ENCODE results near the gene FAN1. TPM values are rescaled to one million over a fixed set of nuclear protein-coding genes. Genes with fewer than 3 reads are reported as not detected.

Gene FAN1
- total RNA-seq, 1 donor from 2014 or later: 35.3 TPM

DNA sequence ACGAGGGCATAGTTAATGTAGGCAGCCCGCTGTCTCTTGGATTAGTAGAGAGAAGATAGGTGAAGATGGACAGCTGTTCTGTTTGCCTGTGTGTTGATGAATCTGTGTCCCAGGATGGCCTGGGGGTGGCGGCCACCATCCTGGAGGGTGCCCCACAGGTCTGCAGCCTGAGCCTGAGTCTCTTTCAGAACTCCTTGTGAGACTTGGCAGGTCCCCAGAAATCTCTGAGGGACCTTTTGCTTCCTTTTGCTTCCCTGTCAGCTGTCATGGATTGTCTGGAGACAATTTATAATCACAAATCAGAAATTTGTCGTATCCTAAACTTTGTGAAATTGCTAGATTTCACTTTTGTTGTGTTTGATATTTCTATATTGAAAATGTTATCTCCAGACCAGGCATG, 17.4 kb downstream of the FAN1 start:
- H3K27ac Mint-ChIP-seq: no peak overlapping the region
- DNase-seq (ENCODE audit: low spot score): no peak
- peaks cover 33% of the 10 kb centered on the region for H3F3A ChIP-seq (ENCODE audit: low read depth)
- H3K27me3 ChIP-seq: no peaks in the 10 kb centered on the region
- H3K4me2 ChIP-seq: no peak overlapping the region
- H3K79me2 ChIP-seq (ENCODE audit: low read depth): no peaks in the 10 kb centered on the region
- H3K36me3 Mint-ChIP-seq: peaks cover 33% of the 10 kb centered on the region
- H3K4me1 Mint-ChIP-seq: peaks cover 27% of the 10 kb centered on the region
- H3K9ac ChIP-seq: no peak overlapping the region
- H3K27me3 Mint-ChIP-seq (ENCODE audit: insufficient read depth, low read depth): no peaks in the 10 kb centered on the region
- peaks cover 28% of the 10 kb centered on the region for H3K4me1 ChIP-seq
- no peaks in the 10 kb centered on the region for H3K36me3 ChIP-seq
- peaks cover 5% of the 10 kb centered on the region for H4K20me1 ChIP-seq (ENCODE audit: low read depth)
- no peaks in the 10 kb centered on the region for H3K9me3 ChIP-seq (ENCODE audit: low read depth)
- H3K4me3 Mint-ChIP-seq: no peak overlapping the region
- TF ChIP-seq EZH2 (IDR thresholded peaks at IDR 0.05) (no peak), EZH2phosphoT487 (IDR thresholded peaks at IDR 0.05) (no peak)
- TF ChIP-seq, protein P1, sequence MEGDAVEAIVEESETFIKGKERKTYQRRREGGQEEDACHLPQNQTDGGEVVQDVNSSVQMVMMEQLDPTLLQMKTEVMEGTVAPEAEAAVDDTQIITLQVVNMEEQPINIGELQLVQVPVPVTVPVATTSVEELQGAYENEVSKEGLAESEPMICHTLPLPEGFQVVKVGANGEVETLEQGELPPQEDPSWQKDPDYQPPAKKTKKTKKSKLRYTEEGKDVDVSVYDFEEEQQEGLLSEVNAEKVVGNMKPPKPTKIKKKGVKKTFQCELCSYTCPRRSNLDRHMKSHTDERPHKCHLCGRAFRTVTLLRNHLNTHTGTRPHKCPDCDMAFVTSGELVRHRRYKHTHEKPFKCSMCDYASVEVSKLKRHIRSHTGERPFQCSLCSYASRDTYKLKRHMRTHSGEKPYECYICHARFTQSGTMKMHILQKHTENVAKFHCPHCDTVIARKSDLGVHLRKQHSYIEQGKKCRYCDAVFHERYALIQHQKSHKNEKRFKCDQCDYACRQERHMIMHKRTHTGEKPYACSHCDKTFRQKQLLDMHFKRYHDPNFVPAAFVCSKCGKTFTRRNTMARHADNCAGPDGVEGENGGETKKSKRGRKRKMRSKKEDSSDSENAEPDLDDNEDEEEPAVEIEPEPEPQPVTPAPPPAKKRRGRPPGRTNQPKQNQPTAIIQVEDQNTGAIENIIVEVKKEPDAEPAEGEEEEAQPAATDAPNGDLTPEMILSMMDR (IDR thresholded peaks at IDR 0.05): no peak
- H2AFZ ChIP-seq (replicated peaks): no peak overlapping the region
- H3K4me3 ChIP-seq: no peak overlapping the region
- H3K9me3 Mint-ChIP-seq: no peaks in the 10 kb centered on the region
- H3K27ac ChIP-seq: no peak overlapping the region

DNA sequence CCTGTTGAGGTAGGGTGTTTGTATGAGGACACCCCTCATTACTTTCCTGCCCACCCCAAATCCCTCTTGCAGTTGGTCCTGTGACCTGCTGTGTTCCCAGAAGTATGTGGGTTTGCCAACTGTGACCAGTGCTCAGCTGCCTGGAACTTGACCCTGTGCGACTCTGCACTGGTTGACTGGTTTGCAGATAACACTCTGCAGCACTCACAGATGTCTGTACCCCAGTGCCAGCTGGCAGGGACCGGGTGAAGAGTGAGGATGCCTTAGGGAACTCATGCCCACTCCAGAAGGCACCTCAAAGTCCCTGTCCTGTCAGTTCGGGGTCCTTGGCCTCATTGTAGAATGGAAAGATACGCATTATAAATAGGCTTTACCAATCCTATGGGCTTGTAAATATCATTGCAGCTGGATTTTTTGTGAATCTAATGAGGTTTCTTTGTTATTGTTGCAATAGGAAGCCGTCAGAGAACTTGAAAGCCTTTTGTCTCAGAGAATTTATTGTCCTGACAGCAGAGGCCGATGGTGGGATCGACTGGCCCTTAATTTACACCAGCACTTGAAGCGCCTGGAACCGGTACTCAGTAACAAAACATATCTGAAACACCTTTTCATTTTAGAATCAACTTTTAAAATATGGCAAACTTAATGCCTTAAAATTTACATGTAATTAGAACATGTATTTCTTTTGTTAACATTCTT, 18.2 kb downstream of the FAN1 start:
- peak overlapping the region; percentile 93 for H3K27ac ChIP-seq
- peaks cover 33% of the 10 kb centered on the region for H3F3A ChIP-seq (ENCODE audit: low read depth)
- peaks cover 27% of the 10 kb centered on the region for H3K4me1 Mint-ChIP-seq
- H3K79me2 ChIP-seq (ENCODE audit: low read depth): no peaks in the 10 kb centered on the region
- no peaks in the 10 kb centered on the region for H3K9me3 Mint-ChIP-seq
- no peaks in the 10 kb centered on the region for H3K9me3 ChIP-seq (ENCODE audit: low read depth)
- H3K27me3 ChIP-seq: no peaks in the 10 kb centered on the region
- H3K4me2 ChIP-seq: peak overlapping the region; percentile 64
- peaks cover 5% of the 10 kb centered on the region for H4K20me1 ChIP-seq (ENCODE audit: low read depth)
- H3K36me3 Mint-ChIP-seq: peaks cover 37% of the 10 kb centered on the region
- H3K27ac Mint-ChIP-seq: peak overlapping the region; percentile 98
- H3K36me3 ChIP-seq: no peaks in the 10 kb centered on the region
- no peak overlapping the region for H3K4me3 Mint-ChIP-seq
- TF ChIP-seq EZH2phosphoT487 (IDR thresholded peaks at IDR 0.05) (no peak), EZH2 (IDR thresholded peaks at IDR 0.05) (no peak)
- TF ChIP-seq, protein P1 (IDR thresholded peaks at IDR 0.05): no peak
- no peak overlapping the region for H2AFZ ChIP-seq (replicated peaks)
- H3K4me1 ChIP-seq: peaks cover 28% of the 10 kb centered on the region
- no peak overlapping the region for H3K9ac ChIP-seq
- peak overlapping the region; percentile 5 for H3K4me3 ChIP-seq
- peak; percentile 62 for DNase-seq (ENCODE audit: low spot score)
- H3K27me3 Mint-ChIP-seq (ENCODE audit: insufficient read depth, low read depth): no peaks in the 10 kb centered on the region

- Mint-ChIP-seq H3K4me1 (peaks cover 27% of the 10 kb centered on the region), H3K4me3 (peak overlapping the region; percentile 33), H3K27me3 (ENCODE audit: insufficient read depth, low read depth) (no peaks in the 10 kb centered on the region), H3K9me3 (no peaks in the 10 kb centered on the region), H3K36me3 (peaks cover 36% of the 10 kb centered on the region), H3K27ac (peak overlapping the region; percentile 98)
- no peak overlapping the region for H2AFZ ChIP-seq (replicated peaks)
- peak; percentile 89 for DNase-seq (ENCODE audit: low spot score)
- no peaks in the 10 kb centered on the region for H3K9me3 ChIP-seq (ENCODE audit: low read depth)
- peak overlapping the region; percentile 64 for H3K4me2 ChIP-seq
- no peaks in the 10 kb centered on the region for H3K27me3 ChIP-seq
- no peaks in the 10 kb centered on the region for H3K79me2 ChIP-seq (ENCODE audit: low read depth)
- TF ChIP-seq EZH2 (IDR thresholded peaks at IDR 0.05) (no peak), EZH2phosphoT487 (IDR thresholded peaks at IDR 0.05) (no peak)
- TF ChIP-seq, protein P1 (IDR thresholded peaks at IDR 0.05): no peak
- no peaks in the 10 kb centered on the region for H3K36me3 ChIP-seq
- peak overlapping the region; percentile 5 for H3K4me3 ChIP-seq
- H3F3A ChIP-seq (ENCODE audit: low read depth): peaks cover 33% of the 10 kb centered on the region
- H3K27ac ChIP-seq: peak overlapping the region; percentile 93
- peaks cover 5% of the 10 kb centered on the region for H4K20me1 ChIP-seq (ENCODE audit: low read depth)
- no peak overlapping the region for H3K9ac ChIP-seq
- H3K4me1 ChIP-seq: peaks cover 28% of the 10 kb centered on the region
Observed at GRCh38 chr15:30922480-30923311, 19.0 kb downstream of the FAN1 start.

Measured in neural progenitor cell (in vitro differentiated cells).